ENCODE results near the gene GALNT2. TPM values are rescaled to one million over a fixed set of nuclear protein-coding genes. Genes with fewer than 3 reads are reported as not detected.

The GALNT2 gene
- total and polyA plus RNA-seq, 2 donors from 2014 or later: 20.2 to 59.2 TPM

- intact Hi-C loops (cut with DNase I): no loop called here
- no peak for TF ChIP-seq CTCF (IDR thresholded peaks at IDR 0.05; ENCODE audit: borderline replicate concordance, extremely low read depth, insufficient read depth)
- no peaks in the 10 kb centered on the region for H3K4me1 ChIP-seq (ENCODE audit: control insufficient read depth in 2 of 3, insufficient read depth in 2 of 3, low read depth in 1 of 3, low read length in 3 of 3)
- DNase-seq (no peak), FAIRE-seq (no peak)
- H3K9ac ChIP-seq (ENCODE audit: low read length in 3 of 3): no peak overlapping the region
- H3K27ac ChIP-seq (ENCODE audit: low read depth in 2 of 2, low read length in 2 of 2): no peak overlapping the region
- H3K27me3 ChIP-seq (ENCODE audit: control insufficient read depth, insufficient read depth, low read length): no peaks in the 10 kb centered on the region
- no peaks in the 10 kb centered on the region for H3K9me3 ChIP-seq (ENCODE audit: control insufficient read depth in 2 of 3, insufficient read depth in 1 of 3, low read length in 3 of 3)
- H3K36me3 ChIP-seq (ENCODE audit: control insufficient read depth in 2 of 3, insufficient read depth in 3 of 3, low read length in 3 of 3): peaks cover 0 to 2% (median 0%) of the 10 kb centered on the region in 3 donors
- no peak overlapping the region for H3K4me3 ChIP-seq (ENCODE audit: low read length in 3 of 3)
Measured at GRCh38 chr1:230095938-230096337, 28.9 kb downstream of the GALNT2 start.

GRCh38 chr1:230097370-230097769 is 30.3 kb downstream of the GALNT2 start:
- intact Hi-C loops (cut with DNase I): no loop called here
- no peak for TF ChIP-seq CTCF (IDR thresholded peaks at IDR 0.05; ENCODE audit: borderline replicate concordance, extremely low read depth, insufficient read depth)
- Histone ChIP-seq H3K36me3 (ENCODE audit: control insufficient read depth in 2 of 3, insufficient read depth in 3 of 3, low read length in 3 of 3) (no peaks in the 10 kb centered on the region), H3K9ac (ENCODE audit: low read length in 3 of 3) (no peak overlapping the region), H3K9me3 (ENCODE audit: control insufficient read depth in 2 of 3, insufficient read depth in 1 of 3, low read length in 3 of 3) (no peaks in the 10 kb centered on the region), H3K27me3 (ENCODE audit: control insufficient read depth, insufficient read depth, low read length) (no peaks in the 10 kb centered on the region), H3K27ac (ENCODE audit: low read depth in 2 of 2, low read length in 2 of 2) (no peak overlapping the region), H3K4me1 (ENCODE audit: control insufficient read depth in 2 of 3, insufficient read depth in 2 of 3, low read depth in 1 of 3, low read length in 3 of 3) (peaks cover 0 to 3% (median 0%) of the 10 kb centered on the region in 3 donors), H3K4me3 (ENCODE audit: low read length in 3 of 3) (no peak overlapping the region)
- DNase-seq (no peak), FAIRE-seq (no peak)

- no peaks in the 10 kb centered on the region for H3K36me3 ChIP-seq (ENCODE audit: control insufficient read depth in 2 of 3, insufficient read depth in 3 of 3, low read length in 3 of 3)
- H3K9me3 ChIP-seq (ENCODE audit: control insufficient read depth in 2 of 3, insufficient read depth in 1 of 3, low read length in 3 of 3): no peaks in the 10 kb centered on the region
- H3K4me1 ChIP-seq (ENCODE audit: control insufficient read depth in 2 of 3, insufficient read depth in 2 of 3, low read depth in 1 of 3, low read length in 3 of 3): peaks cover 2 to 4% (median 2%) of the 10 kb centered on the region in 3 donors
- no peak for DNase-seq
- no peak for TF ChIP-seq CTCF (IDR thresholded peaks at IDR 0.05; ENCODE audit: borderline replicate concordance, extremely low read depth, insufficient read depth)
- no peak overlapping the region for H3K4me3 ChIP-seq (ENCODE audit: low read length in 3 of 3)
- no peak for FAIRE-seq
- no peaks in the 10 kb centered on the region for H3K27me3 ChIP-seq (ENCODE audit: control insufficient read depth, insufficient read depth, low read length)
- no peak overlapping the region for H3K9ac ChIP-seq (ENCODE audit: low read length in 3 of 3)
- intact Hi-C loops (cut with DNase I): no loop called here
- no peak overlapping the region for H3K27ac ChIP-seq (ENCODE audit: low read depth in 2 of 2, low read length in 2 of 2)
Measured at GRCh38 chr1:230098723-230099122, 31.7 kb downstream of the GALNT2 start.

- Histone ChIP-seq H3K36me3 (ENCODE audit: control insufficient read depth in 2 of 3, insufficient read depth in 3 of 3, low read length in 3 of 3) (no peaks in the 10 kb centered on the region), H3K9me3 (ENCODE audit: control insufficient read depth in 2 of 3, insufficient read depth in 1 of 3, low read length in 3 of 3) (no peaks in the 10 kb centered on the region), H3K4me1 (ENCODE audit: control insufficient read depth in 2 of 3, insufficient read depth in 2 of 3, low read depth in 1 of 3, low read length in 3 of 3) (peaks cover 4 to 11% (median 9%) of the 10 kb centered on the region in 3 donors), H3K4me3 (ENCODE audit: low read length in 3 of 3) (no peak overlapping the region), H3K9ac (ENCODE audit: low read length in 3 of 3) (no peak overlapping the region), H3K27ac (ENCODE audit: low read depth in 2 of 2, low read length in 2 of 2) (no peak overlapping the region), H3K27me3 (ENCODE audit: control insufficient read depth, insufficient read depth, low read length) (no peaks in the 10 kb centered on the region)
- no peak for FAIRE-seq
- no peak for TF ChIP-seq CTCF (IDR thresholded peaks at IDR 0.05; ENCODE audit: borderline replicate concordance, extremely low read depth, insufficient read depth)
- no peak for DNase-seq
- intact Hi-C loops (cut with DNase I): no loop called here
Measured at GRCh38 chr1:230099465-230099864, 32.4 kb downstream of the GALNT2 start.

Measured in kidney (tissue), 14 donors.